AG08396 (cell line): ENCODE results near the gene RAD50.
A peak's percentile ranks its signal among the peaks of the same experiment; 100 is the strongest.
"Not testable (repeated sequence)": the region's sequence is repeated elsewhere in the genome, so short reads cannot be mapped to it uniquely, and the experiment has no call there.

Experiments used
- DNase-seq: peaks from one replicate; pipeline ENCODE4 v3.0.0; 2012; ENCODE audit warnings: low spot score, mixed read lengths

RAD50 gene

DNA sequence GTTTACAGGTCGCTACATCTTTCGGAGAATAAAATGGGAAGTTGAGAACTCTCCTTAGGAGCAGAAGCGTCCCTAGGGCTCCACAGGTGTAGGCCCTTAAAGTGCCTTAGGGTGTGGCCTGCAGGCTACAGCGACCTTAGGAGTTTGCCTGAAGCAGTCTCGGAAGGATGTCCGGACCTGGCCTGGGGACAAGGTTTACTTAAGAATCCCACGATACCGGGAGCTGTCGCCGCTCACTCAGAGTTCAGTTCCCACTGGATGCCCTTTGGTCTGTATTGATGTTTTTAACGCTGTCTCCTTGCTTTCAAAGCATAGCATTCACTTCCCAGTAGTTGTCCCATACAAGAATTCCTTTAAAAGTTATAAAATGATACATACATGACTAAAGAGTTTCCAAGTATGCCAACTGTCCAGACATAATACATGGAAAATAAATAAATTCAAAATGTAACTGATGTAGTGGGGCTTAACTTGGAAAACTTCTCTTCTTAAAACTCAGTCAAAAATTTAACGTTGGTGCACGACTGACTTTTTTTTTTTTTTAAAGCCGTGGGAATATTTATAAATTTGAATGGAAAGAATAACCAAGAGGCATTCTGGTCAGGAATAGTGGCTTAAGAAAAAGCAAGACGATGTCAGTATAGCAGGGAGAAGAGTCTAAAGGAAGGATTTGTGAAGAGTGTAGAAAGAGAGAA lies 848 bp downstream of the RAD50 start:
- DNase-seq, result peak; percentile 34

DNA sequence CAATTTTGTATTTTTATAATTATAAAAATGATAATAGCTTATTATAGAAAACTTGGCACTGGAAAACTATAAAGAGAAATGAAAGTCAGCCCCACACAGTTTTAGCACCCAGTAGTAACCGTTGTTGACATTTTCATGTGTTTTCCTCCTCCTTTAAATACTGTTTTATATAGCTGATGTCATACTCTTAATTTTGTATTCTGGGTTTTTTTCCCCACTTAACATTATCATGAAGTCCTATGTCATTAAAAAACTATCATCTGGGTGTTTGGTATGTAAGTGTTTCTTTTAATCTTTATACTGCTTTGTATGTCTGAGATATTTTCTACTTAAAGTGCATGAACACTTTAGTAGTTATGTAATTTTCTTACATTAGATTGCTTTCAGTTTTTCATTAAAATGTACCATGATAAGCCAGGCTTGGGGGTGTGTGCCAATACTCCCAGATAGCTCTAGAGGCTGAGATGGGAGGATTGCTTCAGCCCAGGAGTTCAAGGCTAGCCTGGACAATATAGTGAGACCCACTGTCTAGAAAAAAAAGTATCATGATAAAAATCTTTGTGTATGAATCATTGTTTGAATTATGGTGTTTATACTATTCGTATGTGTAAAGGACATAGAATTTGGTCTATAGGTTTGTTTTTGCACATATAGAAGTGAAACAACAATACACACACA lies 2.7 kb downstream of the RAD50 start:
- no peak for DNase-seq

DNA sequence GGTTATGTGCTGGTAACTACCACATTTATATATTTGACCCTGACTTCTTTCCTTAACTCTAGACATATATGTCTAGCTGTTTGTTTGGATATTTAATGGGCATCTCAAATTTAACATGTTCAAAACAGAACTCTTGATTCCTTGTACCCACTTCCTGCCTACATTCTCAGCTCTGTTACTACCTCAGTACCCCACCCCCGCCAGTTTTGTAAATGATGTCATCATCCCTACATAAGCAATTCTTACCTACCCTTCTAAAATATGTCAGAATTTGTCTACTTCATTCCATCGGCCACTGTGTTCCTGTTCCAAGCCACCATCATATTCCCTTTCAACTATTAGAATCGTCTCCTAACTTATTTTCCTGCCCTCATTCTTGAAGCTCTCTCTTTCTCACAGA lies 4.8 kb downstream of the RAD50 start:
- no peak for DNase-seq

DNA sequence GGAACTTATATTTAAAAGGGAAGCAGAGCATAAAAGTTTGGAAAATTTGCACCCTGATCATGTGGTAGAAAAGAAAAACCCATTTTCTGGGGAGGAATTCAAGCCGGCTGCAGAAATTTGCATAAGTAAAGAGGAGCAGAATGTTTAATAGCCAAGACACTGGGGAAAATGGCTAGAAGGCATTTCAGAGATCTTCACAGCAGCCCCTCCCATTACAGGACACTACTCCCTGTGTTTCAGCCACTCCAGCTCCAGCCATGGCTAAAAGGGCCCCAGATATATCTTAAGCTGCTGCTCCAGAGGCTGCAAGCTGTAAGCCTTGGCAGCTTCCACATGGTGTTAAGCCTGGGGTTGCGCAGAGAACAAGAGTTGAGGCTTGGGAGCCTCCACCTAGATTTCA lies 7.8 kb downstream of the RAD50 start:
- not testable (repeated sequence) for DNase-seq

DNA sequence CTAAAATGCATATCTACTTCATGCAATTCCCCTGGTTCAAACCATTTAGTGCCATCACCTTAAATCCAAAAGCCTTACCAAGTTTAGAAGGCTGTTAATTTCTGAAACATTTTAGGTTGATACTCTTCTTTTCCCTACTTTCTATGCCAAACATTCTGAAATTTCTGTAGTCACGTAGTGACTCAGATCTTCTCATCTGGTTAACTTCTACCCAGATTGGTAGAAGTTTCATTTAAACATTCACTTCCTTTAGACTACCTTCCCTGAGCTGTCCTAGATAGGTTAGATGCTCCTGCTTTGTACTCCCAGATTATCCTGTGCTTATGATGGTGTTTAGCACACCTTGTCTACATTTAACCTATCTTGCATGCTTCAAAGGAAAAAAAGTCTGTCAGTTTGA lies 9.9 kb downstream of the RAD50 start:
- DNase-seq, result no peak

DNA sequence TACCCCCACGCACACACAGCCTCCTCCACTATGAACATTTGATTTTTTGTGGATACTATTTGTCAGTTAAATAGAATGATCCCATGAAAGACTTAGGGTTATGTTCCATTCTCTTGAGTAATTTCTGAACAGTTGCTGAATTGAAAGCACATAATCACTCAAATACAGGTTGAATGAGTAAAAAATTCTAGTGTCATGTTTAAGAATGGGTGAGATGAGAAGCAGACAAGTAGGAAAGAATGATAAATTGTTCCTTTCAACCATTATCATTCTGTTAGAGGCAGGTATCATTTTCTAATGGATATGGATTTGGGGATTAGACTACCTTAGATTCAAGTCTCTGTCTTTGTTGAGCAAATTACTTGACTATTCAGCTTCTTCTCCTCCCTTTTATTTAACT lies 19.3 kb downstream of the RAD50 start:
- DNase-seq, result no peak

DNA sequence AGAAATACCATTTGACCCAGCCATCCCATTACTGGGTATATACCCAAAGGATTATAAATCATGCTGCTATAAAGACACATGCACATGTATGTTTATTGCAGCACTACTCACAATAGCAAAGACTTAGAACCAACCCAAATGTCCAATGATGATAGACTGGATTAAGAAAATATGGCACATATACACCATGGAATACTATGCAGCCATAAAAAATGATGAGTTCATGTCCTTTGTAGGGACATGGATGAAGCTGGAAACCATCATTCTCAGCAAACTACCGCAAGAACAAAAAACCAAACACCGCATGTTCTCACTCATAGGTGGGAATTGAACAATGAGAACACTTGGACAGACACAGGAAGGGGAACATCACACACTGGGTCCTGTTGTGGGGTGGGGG lies 27.8 kb downstream of the RAD50 start:
- not testable (repeated sequence) for DNase-seq

DNA sequence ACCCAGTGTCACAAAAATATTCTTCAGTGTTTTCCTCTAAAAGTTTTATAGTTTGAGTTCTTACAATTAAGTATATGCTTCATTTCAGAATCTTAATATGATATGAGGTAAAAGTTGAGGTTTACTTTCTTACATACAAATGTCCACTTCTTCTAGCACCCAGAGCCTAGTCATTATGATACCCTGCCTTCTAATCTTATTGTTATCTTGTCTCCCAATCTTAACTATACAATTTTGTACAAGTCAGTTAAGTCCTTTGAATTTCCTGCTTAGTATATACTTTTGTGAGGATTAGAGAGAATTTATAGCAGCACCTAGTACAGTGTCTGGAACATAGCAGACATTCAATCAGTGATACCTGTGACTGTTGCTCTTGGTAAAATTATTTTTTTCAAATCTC lies 29.3 kb downstream of the RAD50 start:
- no peak for DNase-seq

DNA sequence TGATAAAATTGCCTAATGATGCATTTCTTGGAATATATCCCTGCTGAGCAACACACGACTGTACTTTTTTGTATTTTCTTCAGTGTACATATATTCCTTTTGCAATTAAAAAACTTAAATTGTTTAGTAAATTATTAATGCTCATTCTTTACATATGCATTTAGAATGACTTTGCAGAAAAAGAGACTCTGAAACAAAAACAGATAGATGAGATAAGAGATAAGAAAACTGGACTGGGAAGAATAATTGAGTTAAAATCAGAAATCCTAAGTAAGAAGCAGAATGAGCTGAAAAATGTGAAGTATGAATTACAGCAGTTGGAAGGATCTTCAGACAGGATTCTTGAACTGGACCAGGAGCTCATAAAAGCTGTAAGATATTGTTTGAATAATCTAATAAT lies 32.7 kb downstream of the RAD50 start:
- no peak for DNase-seq

DNA sequence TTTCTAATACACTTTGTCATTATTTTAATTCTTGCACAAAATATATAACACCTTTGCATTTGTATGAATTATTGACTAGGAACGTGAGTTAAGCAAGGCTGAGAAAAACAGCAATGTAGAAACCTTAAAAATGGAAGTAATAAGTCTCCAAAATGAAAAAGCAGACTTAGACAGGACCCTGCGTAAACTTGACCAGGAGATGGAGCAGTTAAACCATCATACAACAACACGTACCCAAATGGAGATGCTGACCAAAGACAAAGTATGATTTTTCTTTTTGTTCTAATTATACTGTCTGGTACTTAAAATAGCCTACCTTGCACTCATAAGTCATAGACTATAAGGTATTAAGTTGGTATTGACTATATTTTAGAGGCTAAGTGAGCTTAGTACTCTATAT lies 34.4 kb downstream of the RAD50 start:
- no peak for DNase-seq

DNA sequence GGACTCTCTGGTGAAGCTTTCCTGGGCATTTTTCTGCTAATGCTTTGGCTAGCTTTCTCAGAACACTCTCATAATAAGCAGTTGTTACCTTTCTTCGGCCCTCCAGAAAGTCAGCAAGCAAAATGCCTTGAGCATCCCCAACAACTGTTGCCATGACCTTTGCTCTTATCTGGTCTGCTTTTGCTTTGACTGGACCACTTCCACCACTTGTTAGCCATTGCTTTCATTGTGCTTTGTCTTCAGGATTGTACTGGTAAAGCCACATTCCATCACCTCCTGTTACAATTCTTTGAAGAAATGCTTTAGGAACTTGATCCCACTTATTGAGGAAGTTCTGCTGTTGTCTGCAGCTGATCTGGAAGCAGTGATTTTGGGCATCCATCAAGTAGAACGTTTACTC lies 35.7 kb downstream of the RAD50 start:
- no peak for DNase-seq

DNA sequence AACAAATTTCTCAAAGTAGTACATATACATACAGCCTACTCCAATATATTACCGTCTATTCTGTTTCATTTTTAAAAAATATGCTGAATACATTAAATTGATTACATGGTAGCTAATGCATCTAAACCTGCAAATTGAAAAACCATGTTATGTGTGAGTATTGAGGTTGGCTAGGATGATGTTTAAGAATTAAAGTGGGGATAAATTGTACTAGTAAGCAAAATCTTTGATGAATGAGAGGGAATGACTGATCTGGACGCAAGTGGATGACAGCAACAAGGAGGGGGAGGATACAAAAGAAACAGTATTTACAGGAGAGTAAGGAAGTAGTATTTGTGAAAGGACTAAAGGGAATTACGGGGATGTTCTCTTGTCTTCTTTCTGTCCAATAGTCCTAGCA lies 37.4 kb downstream of the RAD50 start:
- no peak for DNase-seq

DNA sequence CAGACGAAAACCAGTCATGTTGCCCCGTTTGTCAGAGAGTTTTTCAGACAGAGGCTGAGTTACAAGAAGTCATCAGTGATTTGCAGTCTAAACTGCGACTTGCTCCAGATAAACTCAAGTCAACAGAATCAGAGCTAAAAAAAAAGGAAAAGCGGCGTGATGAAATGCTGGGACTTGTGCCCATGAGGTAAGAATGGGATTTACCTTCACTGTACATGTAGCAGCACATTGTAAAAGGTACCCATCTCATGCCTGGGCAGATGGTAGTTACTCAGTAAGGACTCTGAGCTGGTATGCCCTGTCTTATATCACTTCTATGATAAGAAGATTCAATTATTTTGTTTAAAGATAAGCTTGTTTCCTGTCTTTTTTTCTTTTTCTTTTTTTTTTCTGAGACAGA lies 38.8 kb downstream of the RAD50 start:
- no peak for DNase-seq

DNA sequence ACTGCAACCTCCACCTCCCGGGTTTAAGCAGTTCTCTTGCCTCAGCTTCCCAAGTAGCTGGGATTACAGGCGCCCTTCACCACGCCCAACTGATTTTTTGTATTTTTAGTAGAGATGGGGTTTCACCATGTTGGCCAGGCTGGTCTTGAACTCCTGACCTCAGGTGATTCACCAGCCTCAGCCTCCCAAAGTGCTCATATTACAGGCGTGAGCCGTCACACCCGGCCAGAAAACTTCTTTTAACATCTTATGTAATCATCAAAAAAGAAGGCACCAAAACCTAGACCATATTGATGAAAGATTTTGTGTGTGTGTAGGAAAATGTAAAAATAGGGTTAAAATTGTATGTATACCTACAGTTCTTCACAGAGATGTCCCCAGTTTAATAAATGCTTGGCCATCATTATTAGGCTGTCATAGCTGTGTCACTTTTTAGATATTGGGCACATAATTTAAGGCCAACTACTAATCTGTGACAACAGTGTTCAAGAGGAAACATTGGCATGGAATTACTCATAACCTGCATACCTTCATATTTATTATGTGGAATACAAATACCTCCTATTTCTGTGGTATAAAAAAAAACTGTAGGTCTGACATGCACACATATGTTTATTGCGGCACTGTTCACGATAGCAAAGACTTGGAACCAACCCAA lies 44.4 kb downstream of the RAD50 start:
- DNase-seq, result no peak

DNA sequence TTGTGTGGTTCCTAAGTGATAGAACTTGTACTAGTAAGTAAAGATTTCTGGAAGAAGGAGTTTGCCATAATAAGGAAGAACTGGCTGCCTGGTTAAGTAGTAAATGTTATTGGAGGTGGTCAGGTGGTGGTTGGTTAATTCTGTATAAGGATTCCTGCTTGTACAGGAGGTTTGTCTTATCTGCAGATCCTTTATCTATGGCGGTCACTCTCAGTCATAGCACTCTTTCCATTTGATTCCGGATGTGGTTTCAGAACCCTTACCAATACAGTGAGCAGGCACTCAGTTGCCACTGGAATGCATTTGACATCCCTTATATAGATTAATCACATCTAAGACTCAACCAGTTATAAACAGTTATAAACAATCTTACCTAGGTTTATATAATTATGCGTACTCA lies 50.3 kb downstream of the RAD50 start:
- DNase-seq, result no peak

DNA sequence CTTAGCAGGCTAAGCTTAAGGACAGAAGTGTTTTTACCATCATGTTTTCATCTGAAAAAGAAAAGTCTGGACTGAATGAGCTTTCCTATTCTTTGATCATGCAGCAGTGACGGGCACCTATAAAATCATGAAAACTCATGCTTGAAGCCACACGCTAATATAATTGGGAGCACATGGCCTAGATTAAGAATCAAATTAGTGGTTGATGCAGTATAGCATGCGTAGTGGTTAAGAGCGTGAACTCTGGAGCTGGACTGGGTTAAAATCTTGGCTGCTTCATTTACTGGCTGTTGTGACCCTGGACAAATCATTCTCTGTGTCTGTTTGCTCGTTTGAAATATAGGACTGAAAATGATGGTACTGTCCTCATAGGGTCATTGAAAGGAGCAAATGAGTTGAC lies 51.3 kb downstream of the RAD50 start:
- no peak for DNase-seq

DNA sequence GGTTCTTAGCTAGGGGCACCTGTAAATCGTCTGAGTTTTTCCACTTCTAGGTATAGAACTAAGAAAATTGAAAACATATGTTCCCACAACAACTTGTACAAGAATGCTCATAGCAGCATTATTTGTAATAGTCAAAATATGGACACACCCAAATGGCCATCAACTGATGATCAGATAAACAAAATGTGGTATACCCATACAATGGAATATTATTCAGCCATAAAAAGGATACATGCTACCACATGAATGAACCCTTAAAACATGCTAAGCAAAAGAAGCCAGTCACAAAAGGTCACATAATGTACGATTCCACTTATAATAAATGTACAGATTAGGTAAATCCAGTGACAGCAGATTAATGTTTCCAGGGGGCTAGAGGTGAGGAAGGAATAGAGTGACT lies 55.2 kb downstream of the RAD50 start:
- no peak for DNase-seq

DNA sequence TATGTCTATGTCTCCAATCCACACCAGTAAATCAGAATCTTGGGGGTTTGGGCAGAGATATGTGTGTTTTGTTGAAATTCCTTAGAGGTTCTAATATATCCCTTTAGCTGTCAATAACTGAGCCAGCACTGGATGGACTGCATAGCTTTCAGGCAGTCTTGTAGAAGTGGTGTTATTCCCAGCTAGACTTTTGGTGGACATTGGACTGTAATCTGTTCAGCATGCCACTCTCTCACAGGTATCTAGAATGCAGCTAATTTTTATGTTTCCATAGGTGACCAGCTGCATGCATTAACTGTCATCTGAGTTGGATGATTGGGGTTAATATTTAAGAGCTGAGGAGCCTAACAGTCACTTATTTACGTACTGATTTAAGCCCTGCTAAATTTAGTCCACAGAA lies 56.1 kb downstream of the RAD50 start:
- no peak for DNase-seq

DNA sequence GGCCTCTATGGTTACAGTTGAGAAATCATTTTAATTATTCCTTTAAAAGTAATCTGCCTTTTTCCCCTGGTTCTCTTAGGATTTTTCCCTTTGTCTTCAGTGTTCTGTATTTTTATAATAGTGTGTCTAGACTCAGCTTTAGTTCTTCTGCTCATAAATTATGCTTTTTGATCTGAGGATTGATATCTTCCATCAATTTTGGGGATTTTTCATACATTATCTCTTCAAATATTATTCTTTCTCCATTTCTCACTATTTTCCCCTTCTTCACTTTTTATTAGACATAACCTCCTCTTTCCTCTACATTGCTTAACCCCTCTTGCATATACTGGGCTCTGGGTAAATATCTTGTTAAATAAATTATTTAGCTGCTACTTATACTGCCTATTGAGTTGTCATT lies 64.9 kb downstream of the RAD50 start:
- no peak for DNase-seq

DNA sequence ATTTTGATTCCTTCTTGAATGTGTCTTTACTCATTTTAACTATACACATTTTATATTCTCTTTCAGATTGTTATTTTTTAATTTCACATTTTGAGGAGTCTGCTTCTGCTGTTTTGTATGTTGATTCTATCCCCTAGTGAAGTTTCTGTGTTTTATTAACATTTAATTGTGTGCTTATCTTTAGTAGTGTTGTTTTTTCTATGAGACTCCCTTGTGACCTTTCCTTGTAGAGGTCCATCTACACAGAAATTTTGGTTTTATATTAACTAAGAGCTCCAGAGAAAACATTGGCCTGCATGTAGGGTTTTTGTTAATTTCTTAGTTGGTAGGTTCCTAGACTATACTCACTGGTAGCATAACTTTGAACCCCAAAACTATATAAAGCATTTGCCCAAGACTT lies 65.8 kb downstream of the RAD50 start:
- DNase-seq, result no peak

DNA sequence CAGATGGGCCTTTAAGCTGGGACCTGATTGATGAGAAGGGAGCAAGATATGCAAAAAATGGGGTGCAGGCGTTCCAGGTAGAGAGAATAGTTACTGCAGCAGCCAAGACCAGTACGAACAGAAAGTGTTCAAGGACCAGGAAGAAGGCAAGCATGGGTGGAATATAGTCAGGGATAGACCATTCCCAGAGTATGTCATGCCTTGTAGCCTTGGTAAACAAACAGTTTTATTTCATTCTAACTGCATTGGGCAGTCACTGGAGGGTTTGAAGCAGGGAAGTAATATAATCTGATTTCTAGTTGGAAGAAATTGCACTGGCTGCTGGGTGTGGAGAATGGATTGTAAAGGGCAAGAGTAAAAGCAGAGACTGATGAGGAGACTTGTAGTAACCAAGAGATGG lies 70.7 kb downstream of the RAD50 start:
- DNase-seq, result no peak

DNA sequence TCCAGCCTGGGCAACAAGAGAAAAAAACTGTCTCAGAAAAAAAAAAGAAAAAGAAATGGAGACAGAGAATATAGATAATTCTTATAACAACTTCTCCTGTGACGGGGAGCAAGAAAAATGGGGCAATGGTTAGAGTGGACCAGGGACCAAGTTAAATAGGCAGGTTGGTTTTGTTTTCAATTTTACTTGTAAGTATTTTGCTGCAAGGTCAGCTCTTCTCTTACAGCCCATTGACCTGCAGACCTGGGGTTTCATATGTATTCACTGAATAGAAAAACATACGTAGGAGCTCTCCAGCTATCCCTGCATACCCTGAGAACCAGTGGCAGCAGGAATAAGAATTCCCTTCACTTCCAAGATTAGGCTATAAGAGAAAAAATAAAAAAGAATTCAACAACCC lies 72.0 kb downstream of the RAD50 start:
- no peak for DNase-seq

DNA sequence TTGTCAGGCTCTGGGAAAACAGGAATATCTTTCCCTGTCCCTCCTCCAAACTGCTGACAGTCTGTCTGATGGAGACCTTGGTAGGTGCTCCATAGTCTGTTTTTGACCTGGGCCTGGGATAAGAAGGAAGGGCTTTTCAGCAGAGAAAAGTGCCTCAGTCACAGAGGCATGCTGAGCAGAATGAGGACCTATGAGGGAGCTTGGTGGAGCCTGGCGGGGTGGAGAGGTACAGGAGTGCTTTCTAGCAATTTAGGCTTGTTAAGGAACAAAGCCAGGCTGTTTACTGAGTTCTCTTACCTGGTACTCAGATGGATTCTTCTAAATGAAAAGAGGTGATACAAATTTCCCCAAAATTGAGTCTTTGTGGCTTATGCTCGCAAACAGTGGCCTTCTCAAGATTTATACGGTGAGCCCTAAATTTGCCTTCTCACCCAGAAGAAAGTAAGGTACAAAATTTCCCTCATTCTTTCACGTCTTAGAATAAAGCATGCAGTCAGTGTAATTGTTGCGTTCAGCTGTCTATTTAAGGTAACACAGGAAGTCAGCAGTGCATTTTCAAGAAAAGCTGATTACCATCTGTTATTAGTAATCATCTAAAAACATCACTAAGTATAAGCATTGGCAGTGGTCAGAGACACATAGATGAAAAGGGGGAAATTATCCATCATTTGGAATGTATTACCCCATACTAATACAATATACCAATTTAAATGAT lies 72.6 kb downstream of the RAD50 start:
- no peak for DNase-seq
